Smooth muscle cell (in vitro differentiated cells): ENCODE measurements around the gene KCNK1. TPM values are rescaled to one million over a fixed set of nuclear protein-coding genes. Genes with fewer than 3 reads are reported as not detected.
"Not testable (repeated sequence)": the region's sequence is repeated elsewhere in the genome, so short reads cannot be mapped to it uniquely, and the experiment has no call there.

Experiments used
- DNase-seq: peaks from one replicate; lab custom pipeline; 2025; ENCODE audit not compliant: unreplicated experiment; lab: John Stamatoyannopoulos, UW
- H2AFZ ChIP-seq: fragments of 200-600 bp; sonication (generic); 2 replicates; pipeline ENCODE4 v1.6.0; 2016; ENCODE audit warnings: antibody characterized with exemption, low read depth, mild to moderate bottlenecking
- H3F3A ChIP-seq: fragments of 200-600 bp; sonication (generic); 2 replicates; pipeline ENCODE4 v1.6.0; 2017; ENCODE audit warnings: antibody characterized with exemption, low read depth
- H3K27ac ChIP-seq: fragments of 200-600 bp; sonication (generic); 2 replicates; pipeline ENCODE4 v1.5.1; 2016; ENCODE audit warnings: low read depth, mild to moderate bottlenecking
- H3K27me3 ChIP-seq: fragments of 200-600 bp; sonication (generic); 2 replicates; pipeline ENCODE4 v1.6.1; 2016; ENCODE audit warnings: low read depth, mild to moderate bottlenecking
- H3K36me3 ChIP-seq: fragments of 200-600 bp; sonication (generic); 2 replicates; pipeline ENCODE4 v1.5.1; 2016; ENCODE audit warnings: low read depth
- H3K4me1 ChIP-seq: fragments of 200-600 bp; sonication (generic); 2 replicates; pipeline ENCODE4 v1.5.1; 2016; ENCODE audit warnings: low read depth
- H3K4me2 ChIP-seq: fragments of 200-600 bp; sonication (generic); 2 replicates; pipeline ENCODE4 v1.6.0; 2016; ENCODE audit warnings: mild to moderate bottlenecking
- H3K4me3 ChIP-seq: fragments of 200-600 bp; sonication (generic); 2 replicates; pipeline ENCODE4 v1.5.1; 2016; ENCODE audit warnings: mild to moderate bottlenecking
- H3K79me2 ChIP-seq: fragments of 200-600 bp; sonication (generic); 2 replicates; pipeline ENCODE4 v1.6.0; 2016; ENCODE audit warnings: low read depth, mild to moderate bottlenecking
- H3K9ac ChIP-seq: fragments of 200-600 bp; sonication (generic); 2 replicates; pipeline ENCODE4 v1.6.0; 2016; ENCODE audit warnings: low read depth
- H3K9me3 ChIP-seq: fragments of 200-600 bp; sonication (generic); replicated peaks from 2 replicates; pipeline ENCODE4 v1.5.1; 2016; ENCODE audit warnings: low read depth
- H4K20me1 ChIP-seq: fragments of 200-600 bp; sonication (generic); 2 replicates; pipeline ENCODE4 v1.6.0; 2016; ENCODE audit warnings: low read depth
- CTCF ChIP-seq: fragments of 200-600 bp; sonication (generic); IDR thresholded peaks from 2 replicates; pipeline ENCODE4 v1.5.1; 2017; ENCODE audit warnings: borderline replicate concordance, mild to moderate bottlenecking, antibody characterized with exemption; ENCODE audit not compliant: insufficient read depth, poor library complexity, severe bottlenecking
- WGBS: methylation state at CpG from one replicate; pipeline ENCODE4 v1.1.7; 2016; ENCODE audit warnings: low lambda C conversion rate; 5-methylcytosine and 5-hydroxymethylcytosine counted together
- polyA plus RNA-seq: library from polyadenylated mRNA; unstranded; fragments of >200 nt; fragmentation: Nextera tagmentation; extraction: Ambion mirVana; gene quantifications from 2 replicates; pipeline ENCODE4 v1.2.1, GENCODE V29; 2016
- total RNA-seq: library from RNA; depleted of rRNA; stranded (reverse); fragments of >200 nt; gene quantifications from 2 replicates; pipeline ENCODE4 v1.2.3, GENCODE V29; 2014

The KCNK1 gene
- total and polyA plus RNA-seq, 2 experiments from 2014 or later = 16.6 to 16.8 TPM

DNA sequence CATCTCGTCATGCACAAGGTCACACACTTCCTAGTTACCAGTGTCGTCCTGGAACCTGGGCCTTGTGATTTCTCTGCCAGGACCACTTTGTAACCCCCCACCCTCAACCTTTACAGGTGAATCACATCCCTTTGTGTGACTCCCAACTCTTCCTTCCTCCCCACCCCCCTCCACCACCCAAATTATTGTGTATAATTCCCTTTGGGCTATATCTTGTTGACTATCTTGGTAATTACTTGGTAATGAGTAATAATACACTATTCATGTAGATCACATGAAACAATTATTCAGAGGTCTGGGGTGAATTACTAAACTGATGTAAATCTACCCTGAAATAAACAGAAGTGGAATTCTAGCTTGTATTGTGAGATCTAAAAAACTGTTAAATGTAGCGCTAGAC, 1.7 kb downstream of the KCNK1 start:
- H3K4me2 ChIP-seq = peak overlapping the region; percentile 92
- H3K36me3 ChIP-seq = no peaks in the 10 kb centered on the region
- no peaks in the 10 kb centered on the region for H3K27me3 ChIP-seq
- H3K27ac ChIP-seq = peak overlapping the region; percentile 49
- peak overlapping the region; percentile 66 for H3K9ac ChIP-seq
- no peaks in the 10 kb centered on the region for H3K9me3 ChIP-seq
- peak overlapping the region; percentile 91 for H3K4me3 ChIP-seq
- H3F3A ChIP-seq = peaks cover 8% of the 10 kb centered on the region
- H3K79me2 ChIP-seq = peaks cover 33% of the 10 kb centered on the region
- H4K20me1 ChIP-seq = peaks cover 27% of the 10 kb centered on the region
- H2AFZ ChIP-seq = no peak overlapping the region
- peaks cover 4% of the 10 kb centered on the region for H3K4me1 ChIP-seq
- no peak for DNase-seq
- WGBS = 47% methylated on average over 3 of the region's 3 CpGs
- TF ChIP-seq CTCF = no peak

GRCh38 chr1:233617025-233617424, 3.1 kb downstream of the KCNK1 start:
- H3K4me1 ChIP-seq = peaks cover 4% of the 10 kb centered on the region
- H3K79me2 ChIP-seq = peaks cover 42% of the 10 kb centered on the region
- H3K36me3 ChIP-seq = no peaks in the 10 kb centered on the region
- peaks cover 41% of the 10 kb centered on the region for H4K20me1 ChIP-seq
- no peak overlapping the region for H3K27ac ChIP-seq
- H3K27me3 ChIP-seq = no peaks in the 10 kb centered on the region
- 91% methylated on average over 1 of the region's 1 CpG for WGBS
- no peaks in the 10 kb centered on the region for H3K9me3 ChIP-seq
- H3K4me3 ChIP-seq = no peak overlapping the region
- peaks cover 8% of the 10 kb centered on the region for H3F3A ChIP-seq
- H3K4me2 ChIP-seq = no peak overlapping the region
- H3K9ac ChIP-seq = no peak overlapping the region
- DNase-seq = no peak
- no peak for TF ChIP-seq CTCF
- no peak overlapping the region for H2AFZ ChIP-seq

- not testable (repeated sequence) for H3K27me3 ChIP-seq, H3K36me3 ChIP-seq, H2AFZ ChIP-seq, H3K9ac ChIP-seq, H3K4me2 ChIP-seq, H3K9me3 ChIP-seq, H3K4me3 ChIP-seq, DNase-seq, H3K27ac ChIP-seq, H3F3A ChIP-seq, H3K4me1 ChIP-seq
- H4K20me1 ChIP-seq = peaks cover 52% of the 10 kb centered on the region
- peaks cover 54% of the 10 kb centered on the region for H3K79me2 ChIP-seq
- 95% methylated on average over 7 of the region's 7 CpGs for WGBS
Measured at GRCh38 chr1:233619414-233619813, 5.5 kb downstream of the KCNK1 start.

DNA sequence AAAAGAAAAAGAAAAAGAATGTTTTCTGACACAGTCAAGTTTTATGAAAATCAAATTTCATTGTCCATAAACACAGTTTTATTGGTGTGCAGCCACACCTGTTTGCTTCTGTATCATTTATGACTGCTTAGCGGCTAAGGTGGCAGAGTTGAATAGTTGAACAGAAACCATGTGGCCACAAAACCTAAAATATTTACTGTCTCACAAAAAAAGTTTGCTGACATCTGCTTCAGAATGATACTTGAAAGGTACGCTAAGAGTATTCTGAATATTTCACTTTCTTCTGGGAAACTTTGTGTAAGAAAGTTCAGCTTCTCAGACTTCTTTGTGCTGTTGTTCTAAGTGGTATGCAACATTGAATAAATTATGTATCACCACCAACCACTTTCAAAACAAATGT, 6.2 kb downstream of the KCNK1 start:
- Histone ChIP-seq H3K4me3 (no peak overlapping the region), H3K27me3 (no peaks in the 10 kb centered on the region), H3K79me2 (peaks cover 54% of the 10 kb centered on the region), H2AFZ (no peak overlapping the region), H3K27ac (no peak overlapping the region), H4K20me1 (peaks cover 53% of the 10 kb centered on the region), H3K36me3 (no peaks in the 10 kb centered on the region), H3K4me2 (no peak overlapping the region), H3K4me1 (no peaks in the 10 kb centered on the region), H3K9me3 (no peaks in the 10 kb centered on the region), H3K9ac (no peak overlapping the region), H3F3A (peaks cover 5% of the 10 kb centered on the region)
- no peak for TF ChIP-seq CTCF
- DNase-seq = no peak
- WGBS = 95% methylated on average over 2 of the region's 2 CpGs
